CD4-positive, alpha-beta T cell treated with Interleukin-6 for 4 hours (primary cell): Measurements from ENCODE around the gene PLPPR2.
"Not testable (repeated sequence)": the region's sequence is repeated elsewhere in the genome, so short reads cannot be mapped to it uniquely, and the experiment has no call there.

Experiments used
- DNase-seq: peaks from one replicate; pipeline ENCODE4 v3.0.0-alpha.2; 2020; ENCODE audit warnings: mixed read lengths

Gene PLPPR2

GRCh38 chr19:11401808-11402543 lies 46.7 kb downstream of the PLPPR2 start:
- DNase-seq = no peak

- DNase-seq = no peak
These were observed 49.5 kb downstream of the PLPPR2 start for GRCh38 chr19:11404588-11405222.

GRCh38 chr19:11405846-11406643 lies 50.8 kb downstream of the PLPPR2 start:
- peak; percentile 53 for DNase-seq

GRCh38 chr19:11406703-11407236 lies 51.5 kb downstream of the PLPPR2 start:
- DNase-seq = not testable (repeated sequence)

GRCh38 chr19:11408591-11408990 lies 53.4 kb downstream of the PLPPR2 start:
- no peak for DNase-seq

GRCh38 chr19:11410682-11411081 lies 55.5 kb downstream of the PLPPR2 start:
- DNase-seq = no peak

- no peak for DNase-seq
These were observed 59.3 kb downstream of the PLPPR2 start for GRCh38 chr19:11414544-11414943.
